ENCODE results near the gene CMIP.
A peak's percentile ranks its signal among the peaks of the same experiment; 100 is the strongest.
"Not testable (repeated sequence)": the region's sequence is repeated elsewhere in the genome, so short reads cannot be mapped to it uniquely, and the experiment has no call there.

Gene CMIP

GRCh38 chr16:81444448-81445121, at the start of gene CMIP:
Gene CMIP, plus strand, starts transcription at chr16:81444808.
- peak; percentile 94 for DNase-seq

GRCh38 chr16:81394966-81395655, 49.5 kb upstream of the CMIP start:
- DNase-seq, result no peak

GRCh38 chr16:81397058-81397878, 47.3 kb upstream of the CMIP start:
- DNase-seq, result no peak

GRCh38 chr16:81397879-81398520, 46.6 kb upstream of the CMIP start:
- DNase-seq, result peak; percentile 45

GRCh38 chr16:81399909-81400308, 44.7 kb upstream of the CMIP start:
- no peak for DNase-seq

- DNase-seq, result no peak
Measured at GRCh38 chr16:81401035-81401950, 43.3 kb upstream of the CMIP start.

GRCh38 chr16:81403208-81403600, 41.4 kb upstream of the CMIP start:
- no peak for DNase-seq

- peak; percentile 93 for DNase-seq
Measured at GRCh38 chr16:81403601-81404391, 40.8 kb upstream of the CMIP start.

GRCh38 chr16:81405002-81405401, 39.6 kb upstream of the CMIP start:
- DNase-seq, result not testable (repeated sequence)

GRCh38 chr16:81405702-81406113, 38.9 kb upstream of the CMIP start:
- no peak for DNase-seq

- no peak for DNase-seq
Measured at GRCh38 chr16:81408409-81408950, 36.1 kb upstream of the CMIP start.

- no peak for DNase-seq
Measured at GRCh38 chr16:81409016-81409556, 35.5 kb upstream of the CMIP start.

- DNase-seq, result no peak
Measured at GRCh38 chr16:81410643-81411293, 33.8 kb upstream of the CMIP start.

GRCh38 chr16:81413245-81413990, 31.2 kb upstream of the CMIP start:
- DNase-seq, result no peak

- DNase-seq, result no peak
Measured at GRCh38 chr16:81415751-81416150, 28.9 kb upstream of the CMIP start.

- DNase-seq, result no peak
Measured at GRCh38 chr16:81416749-81417148, 27.9 kb upstream of the CMIP start.

- DNase-seq, result no peak
Measured at GRCh38 chr16:81417210-81417609, 27.4 kb upstream of the CMIP start.

- no peak for DNase-seq
Measured at GRCh38 chr16:81419806-81420205, 24.8 kb upstream of the CMIP start.

- no peak for DNase-seq
Measured at GRCh38 chr16:81421126-81421525, 23.5 kb upstream of the CMIP start.

All from hematopoietic multipotent progenitor cell treated with erythropoietin and hydrocortisone succinate and interleukin-3 and kit ligand, for 4 days (in vitro differentiated cells).